ENCODE results near the gene NR3C2.

GRCh38 chr4:148229798-148230197, 212.4 kb downstream of the NR3C2 start:
- TF ChIP-seq POLR2AphosphoS5 (IDR thresholded peaks at IDR 0.05; ENCODE audit: low read depth, low read length) = no peak
- no peak for TF ChIP-seq POLR2A (IDR thresholded peaks at IDR 0.05; ENCODE audit: low read depth, low read length)
- TF ChIP-seq TAF1 (IDR thresholded peaks at IDR 0.05; ENCODE audit: low read depth, low read length) = no peak
- TF ChIP-seq POU2F2 (IDR thresholded peaks at IDR 0.05; ENCODE audit: low read depth, low read length) = no peak
- TF ChIP-seq SPI1 (IDR thresholded peaks at IDR 0.05; ENCODE audit: low read depth, low read length) = no peak
- TF ChIP-seq PAX5 (IDR thresholded peaks at IDR 0.05; ENCODE audit: insufficient read depth, low read length, severe bottlenecking) = no peak
